Body of pancreas (tissue), 4 donors: Measurements from ENCODE around the gene SUPT5H. TPM values are rescaled to one million over a fixed set of nuclear protein-coding genes. Genes with fewer than 3 reads are reported as not detected.
A peak's percentile ranks its signal among the peaks of the same experiment; 100 is the strongest.

Source experiments
- ATAC-seq: fragments of 150-250 bp; one replicate; pipeline ENCODE4 v1.9.1; 2016
- DNase-seq, 4 donors: peaks; one replicate each; pipeline ENCODE4 v3.0.0-alpha.2; 2019
- H3K27ac ChIP-seq, 4 donors: fragments of 200-600 bp; sonication (generic); 1 replicate in 3 of 4; 2 replicates in 1 of 4; pipeline versions ENCODE4 v1.5.1 to v1.6.1; 2016 to 2019; ENCODE audit warnings: mild to moderate bottlenecking in 1 of 4, mixed read lengths in 1 of 4, moderate library complexity in 1 of 4
- H3K27me3 ChIP-seq, 2 donors: fragments of 200-600 bp; sonication (generic); one replicate each; pipeline ENCODE4 v1.6.0; 2016; ENCODE audit warnings: mild to moderate bottlenecking in 1 of 2
- H3K36me3 ChIP-seq, 2 donors: fragments of 200-600 bp; sonication (generic); replicated peaks in 1 of 2; 2 replicates each; pipeline ENCODE4 v1.5.1; 2016; ENCODE audit warnings: low read depth in 2 of 2; ENCODE audit not compliant: insufficient read depth in 1 of 2
- H3K4me1 ChIP-seq: fragments of 200-600 bp; sonication (generic); one replicate; pipeline ENCODE4 v1.6.0; 2016
- H3K4me3 ChIP-seq, 2 donors: fragments of 200-600 bp; sonication (generic); 1 replicate in 1 of 2; 2 replicates in 1 of 2; pipeline ENCODE4 v1.5.1; 2016 to 2019
- H3K9me3 ChIP-seq, 3 donors: fragments of 200-600 bp; sonication (generic); 1 replicate in 2 of 3; 2 replicates in 1 of 3; pipeline ENCODE4 v1.5.1; 2016
- CTCF ChIP-seq, 7 experiments: fragments of 450-650 bp in 4 of 7; fragments of 200-600 bp in 3 of 7; sonication (generic) in 3 of 7; IDR thresholded peaks; one replicate each; pipeline ENCODE4 v1.5.1; 2016 to 2019; ENCODE audit warnings: antibody characterized with exemption in 7 of 7
- POLR2A ChIP-seq, 3 donors: fragments of 450-650 bp; IDR thresholded peaks; one replicate each; pipeline ENCODE4 v1.6.1; 2016; ENCODE audit warnings: antibody characterized with exemption in 3 of 3, mild to moderate bottlenecking in 2 of 3
- WGBS, 2 donors: methylation state at CpG; one replicate each; pipeline ENCODE4 v1.1.5; 2017; 5-methylcytosine and 5-hydroxymethylcytosine counted together
- intact Hi-C: fragments of 100-400 bp; cut with DNase I; formaldehyde crosslinking; loops from one replicate; pipeline ENCODE4 v1.15.1; 2023
- total RNA-seq, 2 donors: library from RNA; depleted of rRNA; stranded (reverse); fragments of >200 nt; gene quantifications; one replicate each; pipeline ENCODE4 v1.1.0, GENCODE V29; 2016

The SUPT5H gene
- total RNA-seq, 2 donors from 2014 or later, result 82.0 to 90.3 TPM

DNA sequence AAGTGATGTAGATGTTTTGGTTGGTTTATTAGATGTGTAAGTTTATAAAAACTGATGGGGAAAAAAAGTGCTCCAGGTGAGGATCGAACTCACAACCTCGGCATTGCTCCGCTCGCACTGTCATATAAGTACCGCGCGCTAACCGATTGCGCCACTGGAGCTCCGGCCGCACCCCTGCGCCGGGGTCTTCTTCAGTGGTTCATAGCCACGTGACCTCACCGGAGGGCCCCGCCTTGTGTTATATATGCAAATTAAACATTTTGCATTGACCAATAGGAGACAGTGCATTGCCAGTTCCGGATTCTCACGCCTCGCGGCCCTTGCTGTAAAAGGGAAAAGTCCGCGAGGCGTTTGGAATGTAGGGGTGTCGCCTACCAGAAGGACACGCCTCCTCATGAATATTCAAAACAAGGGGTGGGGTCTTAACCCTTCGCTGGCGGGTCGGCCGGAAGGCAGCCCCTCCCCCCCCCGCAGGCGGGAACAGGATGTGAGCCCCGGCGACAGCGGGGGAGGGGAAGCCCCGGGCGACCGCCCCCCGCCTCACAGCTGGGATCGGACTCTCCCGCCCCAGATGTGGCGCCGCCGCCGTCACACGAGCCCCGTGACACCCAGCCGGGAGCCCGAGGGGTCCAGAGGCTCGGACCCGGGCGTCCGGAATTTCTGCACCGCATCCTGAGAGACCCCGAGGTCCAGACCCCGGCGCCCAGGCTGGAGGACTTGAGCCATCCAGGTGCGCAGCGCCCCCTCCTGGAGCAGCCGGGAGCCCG lies 33.1 kb upstream of the SUPT5H start, which contains the start of gene PLEKHG2:
PLEKHG2 (plus strand) TSS at position 570 of the 767 bp plus-strand sequence. CDS start 1,418 bp downstream, outside the sequence.
- ATAC-seq, result peak; percentile 75

GRCh38 chr19:39412867-39413271 lies 32.5 kb upstream of the SUPT5H start:
- peak overlapping the region; percentile 30 to 33 for H3K4me3 ChIP-seq
- intact Hi-C loops, result loop anchor here (10.0 kb wide), 1 partner anchor 68 kb away; the partner anchor contains the start of gene SAMD4B
- DNase-seq, result peak in 1 of 4 donors; percentile 31
- H3K27me3 ChIP-seq, result no peaks in the 10 kb centered on the region
- no peak for TF ChIP-seq POLR2A (IDR thresholded peaks at IDR 0.05)
- peak in 2 of 7 experiments; percentile 4 to 60 for TF ChIP-seq CTCF (IDR thresholded peaks at IDR 0.05)
- H3K4me1 ChIP-seq, result peaks cover 50% of the 10 kb centered on the region
- 0% methylated on average over 10 to 24 of the region's 24 CpGs for WGBS, 2 donors
- H3K9me3 ChIP-seq, result no peaks in the 10 kb centered on the region
- peak overlapping the region; percentile 63 to 98 (median 71) for H3K27ac ChIP-seq
- ATAC-seq, result no peak
- no peaks in the 10 kb centered on the region for H3K36me3 ChIP-seq

More for the DNA sequence above, 33.1 kb upstream of the SUPT5H start, which contains the start of gene PLEKHG2:
- Histone ChIP-seq H3K4me3 (peak within 1 kb of the TSS; percentile 30 to 33), H3K4me1 (peaks cover 53% of the 10 kb centered on the region), H3K9me3 (no peaks in the 10 kb centered on the region), H3K27me3 (no peaks in the 10 kb centered on the region), H3K36me3 (no peaks in the 10 kb centered on the region), H3K27ac (peak within 1 kb of the TSS; percentile 88 to 98 (median 96))
- WGBS, 2 donors, result 0% methylated on average over 23 to 47 of the region's 60 CpGs
- TF ChIP-seq POLR2A (IDR thresholded peaks at IDR 0.05) (peak; percentile 60 to 94 (median 90)), CTCF (IDR thresholded peaks at IDR 0.05) (peak in 6 of 7 experiments; percentile 73 to 88 (median 78))
- DNase-seq, result peak; percentile 95 to 99 (median 97)
- intact Hi-C loops, result loop anchor here (10.0 kb wide), 1 partner anchor 67 kb away; the partner anchor contains the start of gene SAMD4B

DNA sequence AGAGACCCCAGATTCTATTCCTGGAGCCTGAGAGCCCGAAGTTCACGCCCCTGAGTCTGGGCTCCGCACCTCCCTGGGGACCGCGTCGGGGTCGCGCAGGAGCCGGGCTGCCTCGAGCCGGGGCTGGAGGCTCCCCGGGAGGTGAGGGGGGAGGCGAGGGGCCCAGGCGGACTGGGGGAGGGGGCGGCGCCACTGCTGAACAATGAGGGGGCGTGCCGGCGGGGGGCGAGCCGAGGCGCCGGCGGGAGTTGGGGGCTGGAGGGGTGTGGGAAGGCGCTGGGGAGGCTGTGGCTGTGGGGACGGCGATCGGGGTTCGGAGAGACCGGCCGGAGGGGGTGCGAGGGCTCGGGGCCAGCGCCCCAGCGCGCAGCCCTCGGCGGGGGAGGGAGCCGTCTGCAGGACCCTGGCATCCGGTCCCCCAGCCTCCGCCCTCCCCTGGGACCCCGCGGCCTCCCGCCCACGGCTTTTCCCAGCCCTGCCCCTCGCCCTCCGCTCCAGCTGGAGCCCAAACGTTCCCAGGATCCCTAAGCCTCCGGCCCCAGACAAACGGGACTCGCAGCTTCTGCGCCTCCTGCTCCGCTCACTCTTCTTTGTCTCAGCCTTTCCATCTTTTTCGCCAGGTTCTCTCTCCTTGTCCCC lies 32.0 kb upstream of the SUPT5H start:
- TF ChIP-seq POLR2A (IDR thresholded peaks at IDR 0.05) (no peak), CTCF (IDR thresholded peaks at IDR 0.05) (no peak)
- H3K4me1 ChIP-seq, result peaks cover 45% of the 10 kb centered on the region
- no peaks in the 10 kb centered on the region for H3K9me3 ChIP-seq
- 5 to 10% methylated on average over 12 to 31 of the region's 54 CpGs for WGBS, 2 donors
- intact Hi-C loops, result loop anchor here (10.0 kb wide), 1 partner anchor 69 kb away; the partner anchor contains the start of gene SAMD4B
- DNase-seq, result peak in 2 of 4 donors; percentile 36 to 38
- H3K36me3 ChIP-seq, result no peaks in the 10 kb centered on the region
- no peak for ATAC-seq
- no peaks in the 10 kb centered on the region for H3K27me3 ChIP-seq
- peak overlapping the region; percentile 46 to 98 (median 71) for H3K27ac ChIP-seq
- H3K4me3 ChIP-seq, result peak overlapping the region; percentile 4 to 33

- peaks cover 40% of the 10 kb centered on the region for H3K4me1 ChIP-seq
- no peaks in the 10 kb centered on the region for H3K9me3 ChIP-seq
- no peaks in the 10 kb centered on the region for H3K36me3 ChIP-seq
- ATAC-seq (no peak), DNase-seq (no peak)
- no peak overlapping the region for H3K4me3 ChIP-seq
- 66 to 75% methylated on average over 14 to 18 of the region's 18 CpGs for WGBS, 2 donors
- intact Hi-C loops, result loop anchor here (10.0 kb wide), 1 partner anchor 69 kb away; the partner anchor contains the start of gene SAMD4B
- TF ChIP-seq POLR2A (IDR thresholded peaks at IDR 0.05) (no peak), CTCF (IDR thresholded peaks at IDR 0.05) (no peak)
- H3K27ac ChIP-seq, result peak overlapping the region in 3 of 4 donors; percentile 64 to 98 (median 78)
- no peaks in the 10 kb centered on the region for H3K27me3 ChIP-seq
Observed at GRCh38 chr19:39413911-39414608, 31.3 kb upstream of the SUPT5H start.
